ENCODE results near the gene RAP2C. TPM values are rescaled to one million over a fixed set of nuclear protein-coding genes. Genes with fewer than 3 reads are reported as not detected.
"Not testable (repeated sequence)": the region's sequence is repeated elsewhere in the genome, so short reads cannot be mapped to it uniquely, and the experiment has no call there.

Gene RAP2C
- total RNA-seq, 3 donors from 2014 or later: 31.0 to 34.1 (median 31.6) TPM

- H3K4me1 Mint-ChIP-seq (ENCODE audit: low read depth): no peaks in the 10 kb centered on the region
Observed at GRCh38 chrX:132173647-132174046, 45.6 kb downstream of the RAP2C start.

GRCh38 chrX:132171881-132172280, 47.4 kb downstream of the RAP2C start:
- ATAC-seq: no peak
- no peaks in the 10 kb centered on the region for H3K9me3 Mint-ChIP-seq
- H3K36me3 Mint-ChIP-seq (ENCODE audit: insufficient read depth): no peaks in the 10 kb centered on the region
- H3K4me3 Mint-ChIP-seq: no peak overlapping the region
- peaks cover 3% of the 10 kb centered on the region for H3K27me3 Mint-ChIP-seq (ENCODE audit: low read depth)
- no peaks in the 10 kb centered on the region for H3K4me1 Mint-ChIP-seq (ENCODE audit: low read depth)
- DNase-seq: no peak

More at GRCh38 chrX:132173647-132174046, 45.6 kb downstream of the RAP2C start:
- ATAC-seq (no peak), DNase-seq (no peak)
- Mint-ChIP-seq H3K36me3 (ENCODE audit: insufficient read depth) (no peaks in the 10 kb centered on the region), H3K9me3 (no peaks in the 10 kb centered on the region), H3K27me3 (ENCODE audit: low read depth) (no peaks in the 10 kb centered on the region), H3K4me3 (no peak overlapping the region)

- ATAC-seq (no peak), DNase-seq (no peak)
- Mint-ChIP-seq H3K4me1 (ENCODE audit: low read depth) (no peaks in the 10 kb centered on the region), H3K27me3 (ENCODE audit: low read depth) (peaks cover 3% of the 10 kb centered on the region), H3K9me3 (no peaks in the 10 kb centered on the region), H3K36me3 (ENCODE audit: insufficient read depth) (no peaks in the 10 kb centered on the region), H3K4me3 (no peak overlapping the region)
Observed at GRCh38 chrX:132171478-132171877, 47.8 kb downstream of the RAP2C start.

- peaks cover 3% of the 10 kb centered on the region for H3K27me3 Mint-ChIP-seq (ENCODE audit: low read depth)
- peaks cover 4% of the 10 kb centered on the region for H3K9me3 Mint-ChIP-seq
- H3K4me3 Mint-ChIP-seq: no peak overlapping the region
- ATAC-seq (no peak), DNase-seq (no peak)
- H3K36me3 Mint-ChIP-seq (ENCODE audit: insufficient read depth): no peaks in the 10 kb centered on the region
- no peaks in the 10 kb centered on the region for H3K4me1 Mint-ChIP-seq (ENCODE audit: low read depth)
Observed at GRCh38 chrX:132169554-132169953, 49.7 kb downstream of the RAP2C start.

GRCh38 chrX:132165651-132166050, 53.6 kb downstream of the RAP2C start:
- no peak overlapping the region for H3K4me3 Mint-ChIP-seq
- peaks cover 4% of the 10 kb centered on the region for H3K9me3 Mint-ChIP-seq
- no peaks in the 10 kb centered on the region for H3K36me3 Mint-ChIP-seq (ENCODE audit: insufficient read depth)
- no peaks in the 10 kb centered on the region for H3K4me1 Mint-ChIP-seq (ENCODE audit: low read depth)
- H3K27me3 Mint-ChIP-seq (ENCODE audit: low read depth): peaks cover 3% of the 10 kb centered on the region
- DNase-seq (no peak), ATAC-seq (no peak)

GRCh38 chrX:132165005-132165404, 54.2 kb downstream of the RAP2C start:
- H3K27me3 Mint-ChIP-seq (ENCODE audit: low read depth): peaks cover 3% of the 10 kb centered on the region
- no peaks in the 10 kb centered on the region for H3K36me3 Mint-ChIP-seq (ENCODE audit: insufficient read depth)
- peaks cover 4% of the 10 kb centered on the region for H3K9me3 Mint-ChIP-seq
- no peak for DNase-seq
- no peaks in the 10 kb centered on the region for H3K4me1 Mint-ChIP-seq (ENCODE audit: low read depth)
- ATAC-seq: no peak
- no peak overlapping the region for H3K4me3 Mint-ChIP-seq

GRCh38 chrX:132163094-132163493, 56.2 kb downstream of the RAP2C start:
- not testable (repeated sequence) for ATAC-seq; DNase-seq; H3K9me3 Mint-ChIP-seq; H3K27me3 Mint-ChIP-seq (ENCODE audit: low read depth); H3K4me3 Mint-ChIP-seq; H3K4me1 Mint-ChIP-seq (ENCODE audit: low read depth); H3K36me3 Mint-ChIP-seq (ENCODE audit: insufficient read depth)

GRCh38 chrX:132153166-132153565, 66.1 kb downstream of the RAP2C start:
- no peaks in the 10 kb centered on the region for H3K36me3 Mint-ChIP-seq (ENCODE audit: insufficient read depth)
- H3K9me3 Mint-ChIP-seq: no peaks in the 10 kb centered on the region
- H3K4me1 Mint-ChIP-seq (ENCODE audit: low read depth): no peaks in the 10 kb centered on the region
- no peak overlapping the region for H3K4me3 Mint-ChIP-seq
- DNase-seq: no peak
- no peak for ATAC-seq
- H3K27me3 Mint-ChIP-seq (ENCODE audit: low read depth): no peaks in the 10 kb centered on the region

Other genes starting within 250 kb of the RAP2C start
- 10 to 100 TPM; 42.7 to 51.9 (median 50.7) TPM for gene STK26, start 196.1 kb downstream of the RAP2C start, total RNA-seq
- not detected for gene FRMD7, start 91.4 kb downstream of the RAP2C start, total RNA-seq

Measured in activated T-cell treated with anti-CD3 and anti-CD28 coated beads, Interleukin-2, amount 50 U/mL, for 4 hours (primary cell).